DND-41 (cell line): ENCODE results near the gene CIT.

Experiments
- CTCF ChIP-seq: IDR thresholded peaks from 2 replicates; pipeline ENCODE4 v1.5.1; 2012; ENCODE audit warnings: borderline replicate concordance, low read length, moderate library complexity, mild to moderate bottlenecking; ENCODE audit not compliant: poor library complexity, severe bottlenecking; ENCODE audit errors: extremely low read depth
- EZH2 ChIP-seq: IDR thresholded peaks from 3 replicates; pipeline ENCODE4 v1.6.1; 2012; ENCODE audit warnings: borderline replicate concordance, low read depth, mild to moderate bottlenecking, moderate library complexity, low read length, inconsistent platforms; ENCODE audit not compliant: severe bottlenecking

- no peak for TF ChIP-seq CTCF
- no peak for TF ChIP-seq EZH2
Measured at GRCh38 chr12:119883237-119883636, 6.1 kb upstream of the CIT start.
